ENCODE results near the gene ZNF512B.

Gene ZNF512B

DNA sequence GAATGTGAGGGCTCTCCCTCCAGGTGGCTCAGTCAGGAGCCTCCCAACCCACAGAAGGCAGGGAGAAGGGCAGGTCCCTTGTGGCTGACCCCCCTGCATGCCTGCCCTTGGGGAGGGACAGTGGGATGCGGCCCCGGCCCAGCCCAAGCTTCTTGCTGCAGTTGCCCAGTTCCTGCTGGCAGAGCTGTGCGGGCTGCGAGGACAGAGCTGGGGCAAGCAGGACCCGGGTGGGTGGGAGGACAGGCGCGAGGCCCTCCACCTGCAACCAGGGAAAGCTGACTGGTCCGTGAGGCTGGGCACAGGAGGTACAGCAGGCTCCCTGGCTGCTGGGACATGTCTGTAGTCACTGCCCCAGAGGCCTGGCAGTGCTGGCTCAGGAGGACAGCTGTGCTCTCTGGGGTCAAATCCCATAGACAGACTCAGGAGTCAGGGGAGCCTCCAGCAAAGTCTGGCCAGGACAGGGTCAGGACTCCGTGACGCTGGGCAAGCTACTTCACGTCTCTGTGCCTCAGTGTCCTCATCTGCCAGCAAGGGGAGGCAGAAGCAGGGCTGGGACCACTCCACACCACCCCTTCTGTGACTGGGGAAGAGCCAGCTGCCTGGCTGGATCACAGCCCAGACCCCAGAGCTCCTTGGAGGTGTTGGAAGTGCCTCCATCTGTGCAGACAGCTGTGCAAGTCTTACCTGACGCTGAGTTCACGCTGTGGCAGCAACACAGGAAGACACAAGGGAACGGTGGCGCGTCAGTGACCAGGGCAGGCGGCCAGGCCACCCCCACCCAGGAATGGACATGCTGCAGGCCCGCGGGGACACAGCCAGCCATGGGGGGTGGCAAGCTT is 26.5 kb downstream of the ZNF512B start:
- Histone ChIP-seq H3K4me3 (IDR thresholded peaks at IDR 0.05; ENCODE audit: insufficient read depth, low read depth, low read length) (no peak overlapping the region), H3K27ac (no peak overlapping the region), H4K20me1 (ENCODE audit: insufficient read depth) (no peaks in the 10 kb centered on the region; the same call in 1 of the 2 replicates), H2AFZ (ENCODE audit: low read depth) (no peak overlapping the region), H3K79me2 (ENCODE audit: insufficient read depth, low read depth) (peaks cover 18% of the 10 kb centered on the region; the same call in 1 of the 2 replicates), H3K4me2 (no peak overlapping the region), H3K36me3 (ENCODE audit: insufficient read depth) (no peaks in the 10 kb centered on the region), H3K27me3 (ENCODE audit: insufficient read depth, low read depth) (no peaks in the 10 kb centered on the region), H3K4me1 (ENCODE audit: low read depth, poor library complexity, severe bottlenecking) (no peaks in the 10 kb centered on the region), H3K9ac (no peak overlapping the region)
- TF ChIP-seq, protein P1, sequence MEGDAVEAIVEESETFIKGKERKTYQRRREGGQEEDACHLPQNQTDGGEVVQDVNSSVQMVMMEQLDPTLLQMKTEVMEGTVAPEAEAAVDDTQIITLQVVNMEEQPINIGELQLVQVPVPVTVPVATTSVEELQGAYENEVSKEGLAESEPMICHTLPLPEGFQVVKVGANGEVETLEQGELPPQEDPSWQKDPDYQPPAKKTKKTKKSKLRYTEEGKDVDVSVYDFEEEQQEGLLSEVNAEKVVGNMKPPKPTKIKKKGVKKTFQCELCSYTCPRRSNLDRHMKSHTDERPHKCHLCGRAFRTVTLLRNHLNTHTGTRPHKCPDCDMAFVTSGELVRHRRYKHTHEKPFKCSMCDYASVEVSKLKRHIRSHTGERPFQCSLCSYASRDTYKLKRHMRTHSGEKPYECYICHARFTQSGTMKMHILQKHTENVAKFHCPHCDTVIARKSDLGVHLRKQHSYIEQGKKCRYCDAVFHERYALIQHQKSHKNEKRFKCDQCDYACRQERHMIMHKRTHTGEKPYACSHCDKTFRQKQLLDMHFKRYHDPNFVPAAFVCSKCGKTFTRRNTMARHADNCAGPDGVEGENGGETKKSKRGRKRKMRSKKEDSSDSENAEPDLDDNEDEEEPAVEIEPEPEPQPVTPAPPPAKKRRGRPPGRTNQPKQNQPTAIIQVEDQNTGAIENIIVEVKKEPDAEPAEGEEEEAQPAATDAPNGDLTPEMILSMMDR (conservative IDR thresholded peaks at IDR 0.05; ENCODE audit: low read depth, low read length): no peak

DNA sequence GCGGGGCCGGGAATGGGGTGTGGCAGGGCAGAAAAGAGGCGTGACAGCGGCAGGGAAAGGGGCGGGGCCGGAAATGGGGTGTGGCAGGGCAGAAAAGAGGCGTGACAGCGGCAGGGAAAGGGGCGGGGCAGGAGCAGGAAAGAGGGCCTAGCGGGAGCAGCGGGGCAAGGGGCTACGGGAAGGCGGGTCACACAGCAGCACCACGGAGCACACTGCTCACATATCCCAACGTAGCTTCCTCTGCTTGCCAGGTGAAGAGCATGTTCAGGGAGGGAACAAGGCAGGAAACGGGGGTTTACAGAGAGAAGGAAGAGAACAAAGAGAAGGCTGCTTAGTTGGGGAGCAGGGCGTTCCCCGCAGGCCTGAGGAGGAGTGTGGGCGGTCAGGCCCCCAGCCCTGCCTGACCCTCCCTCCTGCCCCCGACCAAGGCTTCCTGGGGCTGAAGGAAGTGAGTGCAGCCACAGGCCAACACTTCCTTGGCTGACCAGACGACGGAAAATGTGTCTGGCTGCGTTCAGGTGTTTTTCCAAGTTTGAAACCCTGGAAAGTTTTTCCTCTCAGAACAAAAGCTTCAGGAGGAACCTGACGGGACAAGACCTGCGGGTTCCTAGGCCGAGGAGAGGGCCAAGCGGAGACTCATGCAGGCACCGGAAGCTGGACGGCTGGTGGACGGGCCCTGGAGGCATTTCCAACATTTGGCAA is 27.3 kb downstream of the ZNF512B start:
- H3K36me3 ChIP-seq (ENCODE audit: insufficient read depth): no peaks in the 10 kb centered on the region
- no peaks in the 10 kb centered on the region for H4K20me1 ChIP-seq (ENCODE audit: insufficient read depth)
- no peak overlapping the region for H3K4me2 ChIP-seq
- H3K79me2 ChIP-seq (ENCODE audit: insufficient read depth, low read depth): peaks cover 13% of the 10 kb centered on the region; the same call in 1 of the 2 replicates
- no peak overlapping the region for H3K27ac ChIP-seq
- no peak overlapping the region for H3K9ac ChIP-seq
- H3K4me1 ChIP-seq (ENCODE audit: low read depth, poor library complexity, severe bottlenecking): no peaks in the 10 kb centered on the region
- TF ChIP-seq, protein P1 (conservative IDR thresholded peaks at IDR 0.05; ENCODE audit: low read depth, low read length): no peak
- no peak overlapping the region for H2AFZ ChIP-seq (ENCODE audit: low read depth)
- no peak overlapping the region for H3K4me3 ChIP-seq (IDR thresholded peaks at IDR 0.05; ENCODE audit: insufficient read depth, low read depth, low read length)
- H3K27me3 ChIP-seq (ENCODE audit: insufficient read depth, low read depth): no peaks in the 10 kb centered on the region

DNA sequence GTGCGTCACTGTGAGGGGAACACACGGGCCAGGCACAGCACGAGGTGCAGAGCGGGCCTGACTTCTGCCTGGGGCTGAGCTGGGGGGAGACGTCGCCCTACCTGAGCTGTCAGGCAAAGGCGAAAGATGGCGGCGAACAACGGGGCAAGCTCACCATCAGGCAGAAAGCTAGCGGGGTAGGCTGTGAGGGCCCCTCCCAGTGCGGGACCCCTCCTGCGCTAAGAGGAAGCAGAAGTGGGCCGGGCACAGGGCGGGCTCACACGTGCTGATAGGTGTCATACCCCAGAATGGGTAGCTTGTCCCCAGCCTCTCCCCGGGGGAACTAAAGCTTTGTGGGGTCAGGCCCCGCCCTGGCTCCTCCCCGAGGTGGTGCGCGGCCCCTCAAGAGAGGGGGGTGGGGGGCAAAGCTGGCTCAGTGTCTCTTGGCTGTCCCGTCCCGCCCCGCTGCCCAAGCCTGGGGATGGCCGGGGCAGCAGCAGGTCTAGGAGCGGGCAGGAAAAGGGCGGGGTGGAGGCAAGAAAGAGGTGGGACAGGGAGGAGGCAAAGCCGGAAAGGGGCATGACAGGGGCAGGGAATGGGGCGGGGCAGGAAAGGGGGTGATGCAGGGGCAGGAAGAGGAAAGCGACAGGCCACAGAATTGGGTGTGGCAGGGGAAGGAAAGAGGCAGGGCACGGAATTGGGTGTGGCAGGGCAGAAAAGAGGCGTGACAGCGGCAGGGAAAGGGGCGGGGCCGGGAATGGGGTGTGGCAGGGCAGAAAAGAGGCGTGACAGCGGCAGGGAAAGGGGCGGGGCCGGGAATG is 28.2 kb downstream of the ZNF512B start:
- Histone ChIP-seq H2AFZ (ENCODE audit: low read depth) (no peak overlapping the region), H3K4me1 (ENCODE audit: low read depth, poor library complexity, severe bottlenecking) (no peaks in the 10 kb centered on the region), H3K9ac (no peak overlapping the region), H3K36me3 (ENCODE audit: insufficient read depth) (no peaks in the 10 kb centered on the region), H3K4me3 (IDR thresholded peaks at IDR 0.05; ENCODE audit: insufficient read depth, low read depth, low read length) (no peak overlapping the region), H3K27ac (no peak overlapping the region), H3K4me2 (no peak overlapping the region), H4K20me1 (ENCODE audit: insufficient read depth) (no peaks in the 10 kb centered on the region), H3K27me3 (ENCODE audit: insufficient read depth, low read depth) (no peaks in the 10 kb centered on the region), H3K79me2 (ENCODE audit: insufficient read depth, low read depth) (peaks cover 4% of the 10 kb centered on the region; the same call in 1 of the 2 replicates)
- TF ChIP-seq, protein P1 (conservative IDR thresholded peaks at IDR 0.05; ENCODE audit: low read depth, low read length): no peak

DNA sequence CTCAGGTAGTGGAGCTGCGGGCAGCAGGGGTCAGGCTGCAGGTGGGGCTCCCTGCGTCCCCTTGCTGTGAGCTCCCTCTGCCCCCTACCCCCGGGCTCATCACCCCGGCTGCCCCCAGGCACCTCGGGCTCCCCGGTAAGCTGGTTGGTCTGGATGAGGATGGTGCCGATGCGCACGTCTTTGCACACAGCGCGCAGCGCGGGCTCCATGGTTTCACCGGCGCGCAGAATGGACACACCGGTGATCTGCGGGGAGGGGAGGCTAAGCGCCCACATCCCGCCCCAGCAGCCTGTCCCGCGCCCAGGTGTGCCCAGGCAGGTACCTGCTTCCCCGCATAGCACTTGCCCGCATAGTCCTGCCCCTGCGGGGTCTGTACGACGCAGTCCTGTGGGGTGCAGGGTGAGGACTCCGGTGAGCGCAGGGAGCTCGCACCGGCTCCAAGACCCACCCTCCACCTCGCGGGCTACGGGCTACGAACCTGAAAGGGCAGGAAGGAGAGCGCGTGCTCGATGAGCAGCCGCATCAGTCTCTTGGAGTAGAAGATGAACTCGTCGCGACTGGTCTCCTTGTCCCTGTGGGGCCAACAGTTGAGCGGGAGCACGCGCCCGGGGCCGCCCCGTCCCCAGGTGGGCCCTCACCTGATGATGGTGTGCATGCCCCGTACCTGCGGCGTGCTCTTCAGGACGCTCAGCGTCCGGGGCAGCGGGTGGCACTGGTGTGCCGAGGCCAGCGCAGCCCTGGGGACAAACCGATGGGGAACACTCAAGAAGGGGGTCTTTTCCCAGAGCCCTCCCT is 29.1 kb downstream of the ZNF512B start:
- TF ChIP-seq, protein P1 (conservative IDR thresholded peaks at IDR 0.05; ENCODE audit: low read depth, low read length): no peak
- Histone ChIP-seq H3K79me2 (ENCODE audit: insufficient read depth, low read depth) (no peaks in the 10 kb centered on the region), H3K27ac (no peak overlapping the region), H3K4me2 (no peak overlapping the region), H3K9ac (no peak overlapping the region), H4K20me1 (ENCODE audit: insufficient read depth) (no peaks in the 10 kb centered on the region), H3K4me3 (IDR thresholded peaks at IDR 0.05; ENCODE audit: insufficient read depth, low read depth, low read length) (no peak overlapping the region), H2AFZ (ENCODE audit: low read depth) (no peak overlapping the region), H3K4me1 (ENCODE audit: low read depth, poor library complexity, severe bottlenecking) (no peaks in the 10 kb centered on the region), H3K36me3 (ENCODE audit: insufficient read depth) (no peaks in the 10 kb centered on the region; the same call in 1 of the 2 replicates), H3K27me3 (ENCODE audit: insufficient read depth, low read depth) (no peaks in the 10 kb centered on the region)
